Pancreas (tissue), 10 donors: ENCODE results near the gene TPPP3. TPM values are rescaled to one million over a fixed set of nuclear protein-coding genes. Genes with fewer than 3 reads are reported as not detected.

Experiments
- ATAC-seq, 4 donors: fragments of 200-7000 bp; cut with Tn5 transposase; one replicate each; pipeline versions ENCODE4 v1.8.0 to v1.9.1; 2020; ENCODE audit warnings: mild to moderate bottlenecking in 4 of 4, moderate library complexity in 4 of 4
- DNase-seq, 6 donors: peaks; one replicate each; pipeline ENCODE4 v3.0.0-alpha.2; 2020
- FAIRE-seq: peaks from 2 replicates; lab custom pipeline; 2012; peaks lifted over from hg19 to GRCh38; lab: Jason Lieb, UNC
- H3K27ac ChIP-seq, 4 donors: fragments of 200-600 bp; sonication (generic); 1 replicate in 3 of 4; 2 replicates in 1 of 4; pipeline versions ENCODE4 v1.5.0 to v1.8.0; 2020
- H3K27me3 ChIP-seq, 4 donors: fragments of 200-600 bp; one replicate each; pipeline ENCODE4 v1.8.0; 2021
- H3K36me3 ChIP-seq, 3 donors: fragments of 200-600 bp; sonication (generic) in 1 of 3; one replicate each; pipeline versions ENCODE4 v1.5.0 to v1.8.0; 2020 to 2021
- H3K4me1 ChIP-seq, 3 donors: fragments of 200-600 bp; one replicate each; pipeline ENCODE4 v1.8.0; 2021
- H3K4me3 ChIP-seq, 4 donors: fragments of 200-600 bp; sonication (generic) in 2 of 4; one replicate each; pipeline versions ENCODE4 v1.5.0 to v1.8.0; 2020 to 2021
- H3K9me3 ChIP-seq, 4 donors: fragments of 200-600 bp; one replicate each; pipeline ENCODE4 v1.8.0; 2021
- WGBS, 2 donors: extraction: QIAGEN DNeasy Blood & Tissue Kit; methylation state at CpG; one replicate each; pipeline ENCODE4 v1.1.7; 2013; 5-methylcytosine and 5-hydroxymethylcytosine counted together
- intact Hi-C, 3 donors: fragments of 100-400 bp; cut with DNase I; formaldehyde crosslinking; loops; one replicate each; pipeline versions ENCODE4 v1.11.1 to v1.14.2; 2022
- polyA plus RNA-seq, 2 donors: library from polyadenylated mRNA; stranded (reverse); fragments of 200-250 nt; gene quantifications; one replicate each; pipeline ENCODE4 v1.2.3, GENCODE V29; 2013
- total RNA-seq, 6 donors: library from RNA; stranded (reverse); fragmentation: NEBNext Ultra II Directional in 4 of 6; extraction: Animal tissue kit (Norgen Biotek cat#: 25700) in 4 of 6; gene quantifications; one replicate each; pipeline versions ENCODE4 v1.2.1 to v1.2.4, GENCODE V29; 2021 to 2023
- TF ChIP-seq, protein P1 (sequence below), 4 donors: fragments of 200-600 bp; sonication (generic) in 3 of 4; IDR thresholded peaks; one replicate each; pipeline versions ENCODE4 v1.5.0 to v1.8.0; 2021; ENCODE audit warnings: antibody characterized with exemption in 4 of 4
- donor health status: healthy with polysubstance abuse.
- donor health status: DM: no; HTN: no; CAD: no; lungs with moderate emphysema.
- donor health status: DM: no; HTN: no; CAD: no.
- donor health status: control.
- donor health status: control.
- donor health status: Bipolar disorder and iron deficiency.
- donor health status: DM: yes; HTN: yes; CAD: no.
- donor health status: DM: no; HTN: no; CAD: no.
- donor health status: DM: no; HTN: no; CAD: no.
- donor health status: DM: yes; HTN: yes; CAD: no.

Gene TPPP3
- total and polyA plus RNA-seq, 8 donors = 4.5 to 76.2 (median 10.6) TPM

GRCh38 chr16:67393788-67394154, 473 bp upstream of the TPPP3 start:
- Histone ChIP-seq H3K9me3 (no peaks in the 10 kb centered on the region), H3K27me3 (no peaks in the 10 kb centered on the region), H3K36me3 (no peaks in the 10 kb centered on the region), H3K4me3 (peak overlapping the region in 3 of 4 donors; percentile 7 to 46 (median 31)), H3K27ac (peak overlapping the region in 3 of 4 donors; percentile 35 to 69 (median 57)), H3K4me1 (peaks cover 15 to 31% (median 17%) of the 10 kb centered on the region in 3 donors)
- FAIRE-seq (no peak), DNase-seq (peak in 1 of 6 donors; percentile 67), ATAC-seq (no peak)
- WGBS, 2 donors = 42 to 51% methylated on average over 20 of the region's 20 CpGs
- intact Hi-C loops = no loop called here
- TF ChIP-seq, protein P1, sequence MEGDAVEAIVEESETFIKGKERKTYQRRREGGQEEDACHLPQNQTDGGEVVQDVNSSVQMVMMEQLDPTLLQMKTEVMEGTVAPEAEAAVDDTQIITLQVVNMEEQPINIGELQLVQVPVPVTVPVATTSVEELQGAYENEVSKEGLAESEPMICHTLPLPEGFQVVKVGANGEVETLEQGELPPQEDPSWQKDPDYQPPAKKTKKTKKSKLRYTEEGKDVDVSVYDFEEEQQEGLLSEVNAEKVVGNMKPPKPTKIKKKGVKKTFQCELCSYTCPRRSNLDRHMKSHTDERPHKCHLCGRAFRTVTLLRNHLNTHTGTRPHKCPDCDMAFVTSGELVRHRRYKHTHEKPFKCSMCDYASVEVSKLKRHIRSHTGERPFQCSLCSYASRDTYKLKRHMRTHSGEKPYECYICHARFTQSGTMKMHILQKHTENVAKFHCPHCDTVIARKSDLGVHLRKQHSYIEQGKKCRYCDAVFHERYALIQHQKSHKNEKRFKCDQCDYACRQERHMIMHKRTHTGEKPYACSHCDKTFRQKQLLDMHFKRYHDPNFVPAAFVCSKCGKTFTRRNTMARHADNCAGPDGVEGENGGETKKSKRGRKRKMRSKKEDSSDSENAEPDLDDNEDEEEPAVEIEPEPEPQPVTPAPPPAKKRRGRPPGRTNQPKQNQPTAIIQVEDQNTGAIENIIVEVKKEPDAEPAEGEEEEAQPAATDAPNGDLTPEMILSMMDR (IDR thresholded peaks at IDR 0.05) = no peak

DNA sequence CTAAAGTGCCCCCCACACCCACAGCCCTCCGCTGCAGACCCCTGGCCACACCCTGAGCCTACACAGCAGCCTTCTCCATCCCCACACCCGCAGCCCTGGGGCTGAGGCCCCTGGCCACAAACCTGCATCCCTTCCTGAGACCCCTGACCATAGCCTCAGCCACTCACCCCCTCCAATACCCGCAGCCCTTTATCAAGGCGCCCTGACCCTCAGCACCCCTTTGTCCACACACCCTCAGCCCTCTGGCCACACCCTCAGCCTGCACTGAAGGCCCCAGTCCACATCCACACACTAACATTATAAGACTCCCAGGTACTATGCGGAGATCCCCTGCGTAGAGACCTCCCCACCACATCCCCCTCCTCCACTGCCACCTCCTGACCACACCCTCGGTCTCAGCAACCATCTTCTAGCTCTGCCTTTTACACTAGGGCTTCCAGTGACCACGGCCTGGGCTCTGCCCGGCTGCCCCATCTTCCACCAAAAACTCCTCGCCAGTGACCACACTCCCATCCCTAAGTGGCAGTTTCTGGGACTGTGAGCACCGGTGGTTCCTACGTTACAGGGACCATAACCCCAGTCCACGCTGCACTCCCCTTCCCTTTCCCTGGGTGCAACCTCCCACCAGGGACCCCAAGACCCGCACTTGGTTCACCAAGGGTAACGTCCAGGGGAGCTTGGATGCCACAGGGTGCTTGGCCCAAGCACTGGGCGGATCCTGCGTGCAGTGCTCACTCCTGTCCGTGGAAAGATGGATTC, 818 bp downstream of the TPPP3 start:
- FAIRE-seq (no peak), DNase-seq (peak in 1 of 6 donors; percentile 49), ATAC-seq (no peak)
- 78 to 79% methylated on average over 18 of the region's 18 CpGs for WGBS, 2 donors
- intact Hi-C loops = no loop called here
- H3K36me3 ChIP-seq = no peaks in the 10 kb centered on the region
- H3K9me3 ChIP-seq = no peaks in the 10 kb centered on the region
- peaks cover 15 to 31% (median 17%) of the 10 kb centered on the region in 3 donors for H3K4me1 ChIP-seq
- TF ChIP-seq, protein P1 (IDR thresholded peaks at IDR 0.05) = no peak
- no peaks in the 10 kb centered on the region for H3K27me3 ChIP-seq
- peak overlapping the region in 1 of 4 donors; percentile 69 for H3K27ac ChIP-seq
- peak overlapping the region; percentile 2 to 46 (median 19) for H3K4me3 ChIP-seq

DNA sequence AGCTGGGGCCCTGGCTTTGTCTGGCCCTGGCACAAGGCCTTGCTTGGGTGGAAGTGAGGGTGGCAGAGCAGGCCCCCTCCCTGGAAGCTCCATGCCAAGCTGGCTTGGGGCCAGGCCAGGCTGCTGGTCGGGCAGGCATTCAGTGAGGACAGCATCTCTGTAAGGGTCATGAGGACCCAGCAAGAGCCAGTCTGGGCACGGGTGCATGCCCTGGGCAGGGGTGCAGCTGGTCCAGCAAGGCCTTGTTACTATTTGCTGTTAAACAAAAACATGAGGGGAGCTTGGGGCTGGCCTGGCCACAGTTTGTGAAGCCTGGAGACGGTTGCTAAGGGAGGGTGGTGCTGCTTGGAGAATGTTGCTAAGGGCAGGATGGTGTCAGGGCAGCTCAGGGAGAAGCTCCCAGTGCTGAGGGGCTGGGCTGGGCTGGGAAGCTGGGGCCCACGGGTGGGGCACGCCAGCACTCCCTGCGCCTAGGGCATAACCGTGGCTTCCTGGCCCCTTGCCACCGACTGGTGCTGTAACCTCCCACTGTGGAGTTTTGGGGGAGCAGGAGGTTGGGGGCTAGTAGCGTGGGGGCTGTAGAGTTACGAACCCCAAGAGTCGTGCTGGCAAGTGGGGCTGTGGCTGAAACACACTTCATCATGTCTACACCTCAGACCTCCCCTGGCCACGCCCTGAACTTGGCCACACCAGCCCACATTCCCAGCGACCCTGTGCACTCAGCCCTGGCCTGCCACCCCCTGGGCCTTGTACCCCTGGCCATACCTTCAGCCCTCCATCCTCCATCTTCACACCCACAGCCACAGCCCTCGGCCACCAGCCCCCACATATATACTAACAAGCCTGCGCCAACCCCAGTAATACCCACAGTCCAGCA, 1.6 kb downstream of the TPPP3 start:
- no peaks in the 10 kb centered on the region for H3K36me3 ChIP-seq
- no peaks in the 10 kb centered on the region for H3K27me3 ChIP-seq
- H3K4me1 ChIP-seq = peaks cover 15 to 29% (median 16%) of the 10 kb centered on the region in 3 donors
- intact Hi-C loops = no loop called here
- DNase-seq (peak in 4 of 6 donors; percentile 24 to 79 (median 66)), ATAC-seq (no peak), FAIRE-seq (no peak)
- TF ChIP-seq, protein P1 (IDR thresholded peaks at IDR 0.05) = no peak
- H3K9me3 ChIP-seq = no peaks in the 10 kb centered on the region
- H3K4me3 ChIP-seq = no peak overlapping the region
- whole genome bisulfite sequencing, 2 donors = 77 to 79% methylated on average over 14 to 15 of the region's 15 CpGs
- no peak overlapping the region for H3K27ac ChIP-seq

GRCh38 chr16:67390816-67391423, 2.4 kb downstream of the TPPP3 start:
- 90 to 94% methylated on average over 11 of the region's 11 CpGs for WGBS, 2 donors
- Histone ChIP-seq H3K36me3 (no peaks in the 10 kb centered on the region), H3K27ac (no peak overlapping the region), H3K9me3 (no peaks in the 10 kb centered on the region), H3K4me1 (peaks cover 7 to 24% (median 9%) of the 10 kb centered on the region in 3 donors), H3K4me3 (no peak overlapping the region), H3K27me3 (no peaks in the 10 kb centered on the region)
- FAIRE-seq = no peak
- DNase-seq = peak in 1 of 6 donors; percentile 44
- no peak for ATAC-seq
- intact Hi-C loops = no loop called here
- TF ChIP-seq, protein P1 (IDR thresholded peaks at IDR 0.05) = no peak
